Measurements from ENCODE around the gene CLEC18C. TPM values are rescaled to one million over a fixed set of nuclear protein-coding genes. Genes with fewer than 3 reads are reported as not detected.
"Not testable (repeated sequence)": the region's sequence is repeated elsewhere in the genome, so short reads cannot be mapped to it uniquely, and the experiment has no call there.

The CLEC18C gene
- total RNA-seq, 1 experiment from 2014 or later = 11.6 TPM

DNA sequence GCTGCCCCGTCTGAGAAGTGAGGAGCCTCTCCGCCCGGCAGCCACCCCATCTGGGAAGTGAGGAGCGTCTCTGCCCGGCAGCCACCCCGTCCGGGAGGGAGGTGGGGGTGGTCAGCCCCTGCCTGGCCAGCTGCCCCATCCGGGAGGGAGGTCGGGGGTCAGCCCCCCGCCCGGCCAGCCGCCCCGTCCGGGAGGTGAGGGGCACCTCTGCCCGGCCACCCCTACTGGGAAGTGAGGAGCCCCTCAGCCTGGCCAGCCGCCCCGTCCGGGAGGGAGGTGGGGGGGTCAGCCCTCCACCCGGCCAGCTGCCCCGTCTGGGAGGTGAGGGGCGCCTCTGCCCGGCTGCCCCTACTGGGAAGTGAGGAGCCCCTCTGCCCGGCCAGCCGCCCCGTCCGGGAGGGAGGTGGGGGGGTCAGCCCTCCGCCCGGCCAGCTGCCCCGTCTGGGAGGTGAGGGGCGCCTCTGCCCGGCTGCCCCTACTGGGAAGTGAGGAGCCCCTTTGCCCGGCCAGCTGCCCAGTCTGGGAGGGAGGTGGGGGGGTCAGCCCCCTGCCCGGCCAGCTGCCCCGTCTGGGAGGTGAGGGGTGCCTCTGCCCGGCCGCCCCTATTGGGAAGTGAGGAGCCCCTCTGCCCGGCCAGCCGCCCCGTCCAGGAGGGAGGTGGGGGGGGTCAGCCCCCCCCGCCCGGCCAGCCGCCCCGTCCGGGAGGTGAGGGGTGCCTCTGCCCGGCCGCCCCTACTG, 31.2 kb downstream of the CLEC18C start:
- BruUV-seq (replicated peaks); intact Hi-C loops (cut with micrococcal nuclease; ENCODE audit: unreplicated experiment); DNase-seq (ENCODE audit: low spot score); CTCF ChIA-PET; H3K27me3 ChIP-seq (replicated peaks; ENCODE audit: insufficient read depth, low read depth, low read length, poor library complexity); H3K4me1 ChIP-seq (ENCODE audit: insufficient read depth, low read length, poor library complexity, severe bottlenecking); H3K9me3 ChIP-seq (ENCODE audit: low read depth, low read length, poor library complexity, severe bottlenecking); H3K36me3 ChIP-seq (ENCODE audit: insufficient read depth, low read length, poor library complexity, severe bottlenecking); H3K27ac ChIP-seq (ENCODE audit: low read depth, low read length, poor library complexity, severe bottlenecking); H3K4me3 ChIP-seq (ENCODE audit: low read depth, low read length, poor library complexity, severe bottlenecking); POLR2A ChIA-PET (ENCODE audit: low non-redundant PET): not testable (repeated sequence)

DNA sequence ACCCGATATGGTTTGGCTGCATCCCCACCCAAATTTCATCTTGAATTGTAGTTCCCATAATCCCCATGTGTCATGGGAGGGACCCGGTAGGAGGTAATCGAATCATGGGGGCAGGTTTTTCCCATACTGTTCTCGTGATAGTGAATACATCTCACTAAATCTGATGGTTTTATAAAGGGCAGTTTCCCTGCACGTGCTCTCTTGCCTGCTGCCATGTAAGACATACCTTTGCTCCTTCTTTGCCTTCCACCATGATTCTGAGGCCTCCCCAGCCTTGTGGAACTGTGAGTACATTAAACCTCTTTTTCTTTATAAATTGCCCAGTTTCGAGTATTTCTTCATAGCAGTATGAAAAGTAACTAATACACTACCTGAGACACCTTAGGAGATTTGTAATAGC, 32.8 kb downstream of the CLEC18C start:
- DNase-seq (ENCODE audit: low spot score); POLR2A ChIA-PET (ENCODE audit: low non-redundant PET); H3K27me3 ChIP-seq (replicated peaks; ENCODE audit: insufficient read depth, low read depth, low read length, poor library complexity); H3K9me3 ChIP-seq (ENCODE audit: low read depth, low read length, poor library complexity, severe bottlenecking); H3K27ac ChIP-seq (ENCODE audit: low read depth, low read length, poor library complexity, severe bottlenecking); H3K36me3 ChIP-seq (ENCODE audit: insufficient read depth, low read length, poor library complexity, severe bottlenecking); intact Hi-C loops (cut with micrococcal nuclease; ENCODE audit: unreplicated experiment); H3K4me1 ChIP-seq (ENCODE audit: insufficient read depth, low read length, poor library complexity, severe bottlenecking); CTCF ChIA-PET; H3K4me3 ChIP-seq (ENCODE audit: low read depth, low read length, poor library complexity, severe bottlenecking); BruUV-seq (replicated peaks): not testable (repeated sequence)

DNA sequence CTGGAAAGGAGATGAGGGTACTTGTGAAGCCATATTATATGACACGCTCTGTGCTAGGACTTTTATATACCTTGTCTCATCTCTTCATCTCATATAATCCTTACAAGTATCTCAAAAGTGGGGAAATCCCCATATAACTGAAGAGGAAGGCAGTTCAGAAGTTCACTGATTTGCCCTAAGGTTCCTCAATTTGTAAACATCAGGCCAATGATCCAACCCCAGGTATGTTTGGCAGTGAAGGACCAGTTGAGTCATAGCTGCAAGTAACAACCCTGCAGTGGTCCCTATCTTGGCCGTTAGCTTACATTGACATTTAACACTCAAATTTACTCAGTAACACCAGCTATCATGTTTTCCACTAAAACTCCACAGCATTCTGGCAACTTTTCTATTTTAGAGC, 45.0 kb downstream of the CLEC18C start:
- H3K9me3 ChIP-seq (ENCODE audit: low read depth, low read length, poor library complexity, severe bottlenecking); DNase-seq (ENCODE audit: low spot score); POLR2A ChIA-PET (ENCODE audit: low non-redundant PET); H3K27ac ChIP-seq (ENCODE audit: low read depth, low read length, poor library complexity, severe bottlenecking); H3K4me3 ChIP-seq (ENCODE audit: low read depth, low read length, poor library complexity, severe bottlenecking); intact Hi-C loops (cut with micrococcal nuclease; ENCODE audit: unreplicated experiment); H3K4me1 ChIP-seq (ENCODE audit: insufficient read depth, low read length, poor library complexity, severe bottlenecking); H3K27me3 ChIP-seq (replicated peaks; ENCODE audit: insufficient read depth, low read depth, low read length, poor library complexity); H3K36me3 ChIP-seq (ENCODE audit: insufficient read depth, low read length, poor library complexity, severe bottlenecking); BruUV-seq (replicated peaks); CTCF ChIA-PET: not testable (repeated sequence)

DNA sequence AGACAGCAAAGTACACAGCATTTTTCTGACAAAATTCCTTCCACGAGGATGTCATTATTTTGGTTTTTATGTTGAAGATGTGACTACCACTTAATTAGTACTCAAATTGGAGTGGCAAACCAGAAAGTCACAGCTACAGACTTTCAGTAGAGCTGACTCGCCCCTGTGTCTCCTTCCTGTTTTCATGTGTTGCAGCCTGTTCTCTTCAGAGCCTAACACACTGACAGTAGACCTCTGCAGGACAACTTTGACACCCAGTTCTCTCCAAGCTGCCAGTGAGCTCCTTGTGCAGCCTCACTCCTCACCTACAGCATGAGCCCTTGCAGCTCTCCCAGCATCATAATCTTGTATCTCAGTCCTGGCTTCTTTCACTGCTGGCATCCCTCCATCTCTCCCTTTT, 49.0 kb downstream of the CLEC18C start:
- DNase-seq (ENCODE audit: low spot score); H3K27ac ChIP-seq (ENCODE audit: low read depth, low read length, poor library complexity, severe bottlenecking); H3K9me3 ChIP-seq (ENCODE audit: low read depth, low read length, poor library complexity, severe bottlenecking); H3K4me3 ChIP-seq (ENCODE audit: low read depth, low read length, poor library complexity, severe bottlenecking); H3K27me3 ChIP-seq (replicated peaks; ENCODE audit: insufficient read depth, low read depth, low read length, poor library complexity); H3K4me1 ChIP-seq (ENCODE audit: insufficient read depth, low read length, poor library complexity, severe bottlenecking); CTCF ChIA-PET; BruUV-seq (replicated peaks); POLR2A ChIA-PET (ENCODE audit: low non-redundant PET); intact Hi-C loops (cut with micrococcal nuclease; ENCODE audit: unreplicated experiment): not testable (repeated sequence)
- H3K36me3 ChIP-seq (ENCODE audit: insufficient read depth, low read length, poor library complexity, severe bottlenecking) = peaks cover 16% of the 10 kb centered on the region

DNA sequence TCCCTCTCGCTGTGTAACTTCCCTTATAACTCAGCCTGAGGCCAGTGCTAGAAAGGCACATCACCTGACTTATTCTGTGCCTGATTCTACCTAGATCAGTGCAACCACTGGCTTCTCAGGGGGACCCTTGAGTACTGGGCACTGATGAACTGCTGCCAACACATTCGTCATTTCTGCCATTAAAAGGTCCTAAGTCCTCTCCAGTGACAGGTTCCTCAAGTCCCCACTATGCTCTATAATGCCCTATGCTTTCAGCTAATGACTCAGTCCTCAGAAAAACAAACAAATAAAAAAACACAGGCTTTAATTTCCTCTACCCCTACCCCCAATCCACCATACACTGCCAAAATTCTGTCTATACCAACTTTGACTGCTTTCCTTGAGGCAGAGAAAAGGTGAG, 49.6 kb downstream of the CLEC18C start:
- H3K4me1 ChIP-seq (ENCODE audit: insufficient read depth, low read length, poor library complexity, severe bottlenecking); POLR2A ChIA-PET (ENCODE audit: low non-redundant PET); H3K4me3 ChIP-seq (ENCODE audit: low read depth, low read length, poor library complexity, severe bottlenecking); DNase-seq (ENCODE audit: low spot score); intact Hi-C loops (cut with micrococcal nuclease; ENCODE audit: unreplicated experiment); BruUV-seq (replicated peaks); H3K27me3 ChIP-seq (replicated peaks; ENCODE audit: insufficient read depth, low read depth, low read length, poor library complexity); H3K9me3 ChIP-seq (ENCODE audit: low read depth, low read length, poor library complexity, severe bottlenecking); H3K27ac ChIP-seq (ENCODE audit: low read depth, low read length, poor library complexity, severe bottlenecking); CTCF ChIA-PET: not testable (repeated sequence)
- peaks cover 16% of the 10 kb centered on the region for H3K36me3 ChIP-seq (ENCODE audit: insufficient read depth, low read length, poor library complexity, severe bottlenecking)

DNA sequence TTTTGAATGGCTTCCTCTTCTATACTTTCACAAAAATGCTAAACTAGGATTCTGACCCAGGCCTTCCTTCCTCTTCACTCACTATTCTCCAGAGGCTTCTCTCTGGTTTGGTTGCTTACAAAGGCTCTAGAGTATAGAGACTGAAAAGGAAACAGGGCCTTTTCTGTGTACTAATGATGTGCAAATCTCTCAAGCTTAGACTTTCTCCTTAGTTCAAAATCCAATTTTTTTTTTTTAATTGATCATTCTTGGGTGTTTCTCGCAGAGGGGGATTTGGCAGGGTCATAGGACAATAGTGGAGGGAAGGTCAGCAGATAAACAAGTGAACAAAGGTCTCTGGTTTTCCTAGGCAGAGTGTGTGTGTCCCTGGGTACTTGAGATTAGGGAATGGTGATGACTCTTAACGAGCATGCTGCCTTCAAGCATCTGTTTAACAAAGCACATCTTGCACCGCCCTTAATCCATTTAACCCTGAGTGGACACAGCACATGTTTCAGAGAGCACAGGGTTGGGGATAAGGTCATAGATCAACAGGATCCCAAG, 50.5 kb downstream of the CLEC18C start:
- H3K27ac ChIP-seq (ENCODE audit: low read depth, low read length, poor library complexity, severe bottlenecking); CTCF ChIA-PET; H3K27me3 ChIP-seq (replicated peaks; ENCODE audit: insufficient read depth, low read depth, low read length, poor library complexity); DNase-seq (ENCODE audit: low spot score); H3K4me3 ChIP-seq (ENCODE audit: low read depth, low read length, poor library complexity, severe bottlenecking); H3K9me3 ChIP-seq (ENCODE audit: low read depth, low read length, poor library complexity, severe bottlenecking); H3K4me1 ChIP-seq (ENCODE audit: insufficient read depth, low read length, poor library complexity, severe bottlenecking); BruUV-seq (replicated peaks); POLR2A ChIA-PET (ENCODE audit: low non-redundant PET); intact Hi-C loops (cut with micrococcal nuclease; ENCODE audit: unreplicated experiment): not testable (repeated sequence)
- peaks cover 21% of the 10 kb centered on the region for H3K36me3 ChIP-seq (ENCODE audit: insufficient read depth, low read length, poor library complexity, severe bottlenecking)

DNA sequence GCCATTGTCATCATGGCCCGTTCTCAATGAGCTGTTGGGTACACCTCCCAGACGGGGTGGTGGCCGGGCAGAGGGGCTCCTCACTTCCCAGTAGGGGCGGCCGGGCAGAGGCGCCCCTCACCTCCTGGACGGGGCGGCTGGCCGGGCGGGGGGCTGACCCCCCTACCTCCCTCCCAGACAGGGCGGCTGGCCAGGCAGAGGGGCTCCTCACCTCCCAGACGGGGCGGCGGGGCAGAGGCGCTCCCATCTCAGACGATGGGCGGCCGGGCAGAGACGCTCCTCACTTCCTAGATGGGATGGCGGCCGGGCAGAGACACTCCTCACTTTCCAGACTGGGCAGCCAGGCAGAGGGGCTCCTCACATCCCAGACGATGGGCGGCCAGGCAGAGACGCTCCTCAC, 51.1 kb downstream of the CLEC18C start:
- peaks cover 16% of the 10 kb centered on the region for H3K36me3 ChIP-seq (ENCODE audit: insufficient read depth, low read length, poor library complexity, severe bottlenecking)
- H3K4me3 ChIP-seq (ENCODE audit: low read depth, low read length, poor library complexity, severe bottlenecking); DNase-seq (ENCODE audit: low spot score); H3K27me3 ChIP-seq (replicated peaks; ENCODE audit: insufficient read depth, low read depth, low read length, poor library complexity); H3K9me3 ChIP-seq (ENCODE audit: low read depth, low read length, poor library complexity, severe bottlenecking); intact Hi-C loops (cut with micrococcal nuclease; ENCODE audit: unreplicated experiment); H3K27ac ChIP-seq (ENCODE audit: low read depth, low read length, poor library complexity, severe bottlenecking); BruUV-seq (replicated peaks); CTCF ChIA-PET; POLR2A ChIA-PET (ENCODE audit: low non-redundant PET); H3K4me1 ChIP-seq (ENCODE audit: insufficient read depth, low read length, poor library complexity, severe bottlenecking): not testable (repeated sequence)

DNA sequence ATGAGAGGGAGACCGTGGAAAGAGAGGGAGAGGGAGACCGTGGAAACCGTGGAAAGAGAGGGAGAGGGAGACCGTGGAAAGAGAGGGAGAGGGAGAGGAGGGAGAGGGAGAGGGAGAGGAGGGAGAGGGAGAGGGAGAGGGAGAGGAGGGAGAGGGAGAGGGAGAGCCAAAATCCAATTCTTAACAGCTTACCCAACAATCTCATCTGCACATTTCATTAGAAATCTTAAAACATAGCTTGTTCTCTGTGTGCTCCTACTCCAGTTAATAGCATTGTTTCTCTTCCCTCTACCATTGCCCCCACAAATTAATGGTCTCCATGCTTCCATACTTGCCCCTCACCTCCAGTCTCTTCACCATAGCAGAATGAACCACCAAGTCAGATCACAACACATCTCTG, 51.8 kb downstream of the CLEC18C start:
- H3K9me3 ChIP-seq (ENCODE audit: low read depth, low read length, poor library complexity, severe bottlenecking); H3K27ac ChIP-seq (ENCODE audit: low read depth, low read length, poor library complexity, severe bottlenecking); H3K4me3 ChIP-seq (ENCODE audit: low read depth, low read length, poor library complexity, severe bottlenecking); POLR2A ChIA-PET (ENCODE audit: low non-redundant PET); BruUV-seq (replicated peaks); H3K4me1 ChIP-seq (ENCODE audit: insufficient read depth, low read length, poor library complexity, severe bottlenecking); H3K27me3 ChIP-seq (replicated peaks; ENCODE audit: insufficient read depth, low read depth, low read length, poor library complexity); DNase-seq (ENCODE audit: low spot score); CTCF ChIA-PET; intact Hi-C loops (cut with micrococcal nuclease; ENCODE audit: unreplicated experiment): not testable (repeated sequence)
- H3K36me3 ChIP-seq (ENCODE audit: insufficient read depth, low read length, poor library complexity, severe bottlenecking) = peaks cover 14% of the 10 kb centered on the region
